Measurements from ENCODE around the gene COL23A1.

The COL23A1 gene

DNA sequence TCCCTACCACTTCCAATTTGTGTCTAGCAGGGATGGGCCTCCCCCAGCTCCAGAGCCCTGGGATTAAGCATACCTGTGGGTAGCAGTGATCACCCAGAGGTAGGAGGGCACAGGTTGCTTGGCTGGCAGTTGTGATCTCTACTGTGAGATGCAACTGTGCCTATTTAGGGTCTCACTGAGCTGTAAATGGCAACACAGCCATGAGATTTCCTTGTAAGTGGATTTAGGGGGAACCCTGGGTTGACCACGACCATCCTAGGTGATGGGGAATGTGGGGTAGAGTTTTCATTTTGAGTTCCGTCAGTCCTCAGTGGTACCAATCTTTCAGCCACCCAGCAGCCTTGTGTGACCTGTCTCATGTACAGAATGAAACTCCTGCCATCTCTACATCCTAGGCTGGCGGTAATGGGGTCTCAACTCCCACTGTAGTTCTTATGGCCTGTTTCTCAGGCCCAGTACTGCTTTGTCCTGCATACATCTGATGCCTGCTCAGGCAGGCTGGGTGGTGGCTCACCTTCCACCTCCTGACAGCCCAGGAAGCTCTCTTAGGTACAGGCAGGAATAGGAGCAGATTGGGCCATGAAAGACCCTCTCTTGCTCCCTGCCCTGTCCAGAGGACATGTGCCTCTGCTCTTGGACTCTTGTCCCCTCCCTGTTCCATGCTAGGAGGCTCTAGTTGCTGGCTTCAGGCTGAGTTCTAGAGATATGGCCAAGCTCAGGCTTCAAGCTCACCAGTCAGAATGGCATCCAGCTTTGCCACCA lies 377.8 kb downstream of the COL23A1 start:
- no peak for TF ChIP-seq CTCF (IDR thresholded peaks at IDR 0.05; ENCODE audit: low read depth, low read length, missing control alignments)
- H3K4me3 ChIP-seq (ENCODE audit: low read depth, low read length) = no peak overlapping the region
- DNase-seq (ENCODE audit: low read depth) = no peak

DNA sequence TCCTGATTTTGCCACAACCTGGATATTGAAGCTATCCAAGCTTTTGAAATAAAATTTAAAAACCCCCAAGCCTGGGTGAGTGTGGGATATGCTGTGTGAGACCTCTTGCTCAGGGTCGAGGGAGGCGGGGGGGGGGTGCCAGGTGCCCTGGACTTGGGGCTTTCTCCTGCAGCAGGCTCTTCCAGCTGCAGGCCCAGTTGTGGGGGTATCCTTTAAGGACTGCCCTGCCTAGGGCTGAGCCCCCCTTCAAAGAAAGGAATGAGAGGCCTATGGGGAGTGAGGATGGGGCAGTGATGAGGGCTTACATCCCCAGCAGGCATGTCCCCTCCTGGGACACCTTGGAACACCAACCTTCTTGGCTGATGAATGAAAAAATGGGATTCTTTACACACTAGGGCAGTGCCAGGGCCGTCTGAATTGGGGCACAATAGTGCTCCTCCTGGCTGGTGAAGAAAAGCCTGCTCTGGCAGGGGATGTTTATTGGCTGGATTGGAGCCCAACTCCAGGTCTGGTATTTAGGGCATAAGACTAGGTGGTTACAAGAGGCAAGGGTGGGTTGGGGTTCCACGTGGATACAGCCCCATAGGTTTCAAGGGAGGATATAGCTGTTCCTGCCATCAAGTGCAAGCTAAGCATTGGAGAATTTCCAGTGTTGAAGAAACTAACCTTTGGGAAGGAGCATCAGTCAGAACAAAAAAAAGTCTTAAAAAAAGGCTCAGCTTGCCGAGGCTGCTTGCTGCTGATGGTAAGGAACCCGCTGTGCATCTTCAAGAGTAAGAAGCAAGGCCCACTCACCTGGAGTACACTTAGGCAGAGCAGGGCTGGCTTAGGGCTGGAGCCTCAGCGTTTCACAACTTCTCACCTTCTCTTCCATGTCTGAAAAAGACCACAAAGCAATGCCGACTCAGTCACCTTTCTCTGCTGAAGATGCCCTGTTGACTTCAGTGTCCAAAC lies 378.8 kb downstream of the COL23A1 start:
- DNase-seq (ENCODE audit: low read depth) = no peak
- TF ChIP-seq CTCF (IDR thresholded peaks at IDR 0.05; ENCODE audit: low read depth, low read length, missing control alignments) = no peak

GRCh38 chr5:178210686-178211085 lies 379.5 kb downstream of the COL23A1 start:
- no peak for DNase-seq (ENCODE audit: low read depth)
- TF ChIP-seq CTCF (IDR thresholded peaks at IDR 0.05; ENCODE audit: low read depth, low read length, missing control alignments) = no peak
- no peak overlapping the region for H3K4me3 ChIP-seq (ENCODE audit: low read depth, low read length)

More for the DNA sequence above, 378.8 kb downstream of the COL23A1 start:
- no peak overlapping the region for H3K4me3 ChIP-seq (ENCODE audit: low read depth, low read length)

DNA sequence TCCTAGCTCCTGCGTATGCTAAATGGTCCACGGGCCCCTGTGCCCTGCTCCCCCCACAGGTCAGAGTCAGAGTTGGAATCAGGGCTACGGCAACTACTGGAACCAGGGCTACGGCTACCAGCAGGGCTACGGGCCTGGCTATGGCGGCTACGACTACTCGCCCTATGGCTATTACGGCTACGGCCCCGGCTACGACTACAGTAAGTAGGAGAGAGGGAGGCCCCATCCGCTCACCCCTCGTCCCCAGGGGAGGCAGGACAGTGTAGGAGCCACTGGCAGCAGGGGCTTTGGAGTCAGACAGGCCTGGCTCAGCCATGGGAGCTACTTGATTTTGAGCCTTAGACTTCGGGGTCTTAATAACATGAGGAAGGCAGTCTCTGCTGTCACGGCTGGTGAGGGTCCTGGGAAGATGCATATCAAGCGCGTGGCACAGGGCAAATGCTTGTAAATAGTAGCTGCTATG lies 380.1 kb downstream of the COL23A1 start:
- H3K4me3 ChIP-seq (ENCODE audit: low read depth, low read length) = no peak overlapping the region
- TF ChIP-seq CTCF (IDR thresholded peaks at IDR 0.05; ENCODE audit: low read depth, low read length, missing control alignments) = no peak
- no peak for DNase-seq (ENCODE audit: low read depth)

- TF ChIP-seq CTCF (IDR thresholded peaks at IDR 0.05; ENCODE audit: low read depth, low read length, missing control alignments) = no peak
- DNase-seq (ENCODE audit: low read depth) = no peak
- no peak overlapping the region for H3K4me3 ChIP-seq (ENCODE audit: low read depth, low read length)
Measured at GRCh38 chr5:178209334-178210072, 380.7 kb downstream of the COL23A1 start.

DNA sequence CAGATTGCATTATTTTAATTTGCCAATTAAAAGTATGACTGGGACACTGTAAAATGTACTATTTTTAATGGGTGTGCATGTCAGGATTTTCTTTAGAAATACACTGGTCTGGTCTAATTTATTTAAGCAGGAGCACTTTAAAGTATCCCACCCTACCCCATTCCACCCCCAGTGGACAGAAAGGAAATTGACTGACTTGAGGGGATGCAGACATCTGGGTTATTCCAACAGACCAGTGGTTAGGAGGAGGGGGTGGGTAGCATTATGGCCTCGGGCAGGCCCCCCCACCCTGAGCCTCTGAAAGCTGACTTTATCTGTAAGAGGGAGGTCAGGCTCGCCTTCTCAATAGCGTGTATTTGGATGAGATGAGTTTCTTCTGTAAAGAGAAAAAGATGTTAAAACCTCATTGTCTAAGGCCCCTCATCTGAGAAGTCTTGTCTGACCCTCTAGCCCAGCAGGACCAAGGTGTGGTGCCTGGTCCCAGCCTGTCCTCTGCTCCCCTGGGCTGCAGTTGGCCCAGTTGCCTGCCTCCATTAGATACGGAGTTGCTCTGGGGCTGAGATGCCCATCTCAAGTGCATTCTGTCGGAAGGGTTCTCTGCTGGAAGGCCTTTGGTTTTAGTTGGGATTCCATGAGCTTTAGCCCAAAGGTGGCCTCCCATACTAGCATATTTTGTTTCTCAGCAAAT lies 381.5 kb downstream of the COL23A1 start:
- TF ChIP-seq CTCF (IDR thresholded peaks at IDR 0.05; ENCODE audit: low read depth, low read length, missing control alignments) = peak; percentile 23
- H3K4me3 ChIP-seq (ENCODE audit: low read depth, low read length) = no peak overlapping the region
- no peak for DNase-seq (ENCODE audit: low read depth)
